Muscle of back (tissue), 11 donors: ENCODE measurements around the gene LCNL1. TPM values are rescaled to one million over a fixed set of nuclear protein-coding genes. Genes with fewer than 3 reads are reported as not detected.
A peak's percentile ranks its signal among the peaks of the same experiment; 100 is the strongest.

ENCODE experiments used
- DNase-seq, 3 donors: peaks; one replicate each; pipeline versions ENCODE4 v3.0.0 to v3.0.0-alpha.2; 2013
- polyA plus RNA-seq, 10 donors: library from polyadenylated mRNA; unstranded; fragments of 120-200 nt; gene quantifications; one replicate each; pipeline ENCODE4 v1.2.1, GENCODE V29; 2013; ENCODE audit not compliant: insufficient read length in 10 of 10

Gene LCNL1
- polyA plus RNA-seq, 10 donors: 0.14 to 1.1 (median 0.66) TPM

DNA sequence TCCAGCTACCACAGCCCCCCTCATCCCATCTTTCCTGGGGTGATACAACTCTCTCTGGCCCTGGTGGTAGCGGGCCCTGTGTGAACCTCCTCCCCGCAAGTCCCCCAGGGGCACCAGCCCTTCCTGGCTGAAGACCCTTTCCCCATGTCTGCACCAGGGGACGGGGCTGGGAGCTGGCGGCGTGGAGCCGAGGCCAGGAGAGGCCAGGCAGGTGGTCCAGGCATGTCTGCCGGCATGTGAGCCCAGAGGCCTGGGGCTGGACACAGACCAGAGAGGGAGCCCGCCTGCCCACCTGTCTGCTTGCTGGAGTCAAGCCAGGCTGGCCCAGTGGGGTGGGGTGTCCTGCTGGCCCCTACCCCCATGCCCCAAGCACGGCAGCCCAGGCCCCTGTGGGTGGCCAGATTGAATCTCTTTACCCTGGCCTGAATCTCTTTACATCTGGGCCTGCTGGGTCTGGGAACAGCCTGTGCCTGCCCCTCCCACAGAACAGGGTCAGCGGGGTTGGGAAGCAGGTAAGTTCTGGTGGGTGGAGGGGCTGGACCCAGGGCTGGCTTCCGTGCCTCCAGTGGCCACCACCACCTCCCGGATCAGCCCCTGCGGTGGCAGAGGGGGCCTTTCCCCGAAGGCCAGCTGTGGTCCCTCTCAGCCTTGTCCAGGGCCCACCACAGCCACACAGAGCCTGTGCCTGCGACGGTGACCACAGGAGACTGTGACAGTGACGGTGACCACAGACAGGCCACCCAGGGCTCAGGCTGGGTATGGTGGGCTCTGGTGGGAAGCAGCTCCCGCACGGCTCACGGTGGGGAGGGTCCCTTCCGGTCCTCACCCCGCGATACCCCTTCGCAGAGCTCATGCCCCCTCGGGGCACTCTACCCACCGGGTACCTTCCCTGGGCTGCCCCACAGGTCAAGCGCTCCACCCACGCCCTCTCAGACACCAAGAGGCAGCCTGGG is 23.6 kb upstream of the LCNL1 start:
- no peak for DNase-seq

DNA sequence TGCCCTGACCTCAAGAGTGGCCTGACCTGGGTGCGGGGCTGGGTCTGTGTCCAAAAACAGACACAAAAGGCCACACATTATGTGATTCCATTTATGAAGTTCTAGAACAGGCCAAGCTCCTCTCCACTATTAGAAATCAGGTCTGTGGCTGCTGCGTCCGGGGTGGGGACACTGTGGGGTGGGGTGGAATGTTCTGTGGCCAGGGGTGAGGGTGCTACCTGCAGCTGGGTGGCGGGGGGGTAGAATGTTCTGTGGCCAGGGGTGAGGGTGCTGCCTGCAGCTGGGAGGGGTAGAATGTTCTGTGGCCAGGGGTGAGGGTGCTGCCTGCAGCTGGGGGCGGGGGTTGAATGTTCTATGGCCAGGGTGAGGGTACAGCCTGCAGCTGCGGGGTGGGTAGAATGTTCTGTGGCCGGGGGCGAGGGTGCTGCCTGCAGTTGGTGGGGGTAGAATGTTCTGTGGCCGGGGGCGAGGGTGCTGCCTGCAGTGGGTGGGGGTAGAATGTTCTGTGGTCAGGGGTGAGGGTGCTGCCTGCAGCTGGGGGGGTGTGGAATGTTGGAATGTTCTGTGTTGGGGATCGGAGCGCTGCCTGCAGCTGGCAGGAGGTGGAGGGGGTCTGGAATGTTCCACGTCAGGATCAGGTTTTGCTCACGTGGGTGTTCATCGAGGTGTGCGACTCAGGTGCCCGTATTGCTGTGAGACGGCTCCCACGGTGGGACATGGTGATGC is 22.4 kb upstream of the LCNL1 start:
- DNase-seq: no peak

GRCh38 chr9:136960938-136961275 is 21.9 kb upstream of the LCNL1 start:
- DNase-seq: no peak

DNA sequence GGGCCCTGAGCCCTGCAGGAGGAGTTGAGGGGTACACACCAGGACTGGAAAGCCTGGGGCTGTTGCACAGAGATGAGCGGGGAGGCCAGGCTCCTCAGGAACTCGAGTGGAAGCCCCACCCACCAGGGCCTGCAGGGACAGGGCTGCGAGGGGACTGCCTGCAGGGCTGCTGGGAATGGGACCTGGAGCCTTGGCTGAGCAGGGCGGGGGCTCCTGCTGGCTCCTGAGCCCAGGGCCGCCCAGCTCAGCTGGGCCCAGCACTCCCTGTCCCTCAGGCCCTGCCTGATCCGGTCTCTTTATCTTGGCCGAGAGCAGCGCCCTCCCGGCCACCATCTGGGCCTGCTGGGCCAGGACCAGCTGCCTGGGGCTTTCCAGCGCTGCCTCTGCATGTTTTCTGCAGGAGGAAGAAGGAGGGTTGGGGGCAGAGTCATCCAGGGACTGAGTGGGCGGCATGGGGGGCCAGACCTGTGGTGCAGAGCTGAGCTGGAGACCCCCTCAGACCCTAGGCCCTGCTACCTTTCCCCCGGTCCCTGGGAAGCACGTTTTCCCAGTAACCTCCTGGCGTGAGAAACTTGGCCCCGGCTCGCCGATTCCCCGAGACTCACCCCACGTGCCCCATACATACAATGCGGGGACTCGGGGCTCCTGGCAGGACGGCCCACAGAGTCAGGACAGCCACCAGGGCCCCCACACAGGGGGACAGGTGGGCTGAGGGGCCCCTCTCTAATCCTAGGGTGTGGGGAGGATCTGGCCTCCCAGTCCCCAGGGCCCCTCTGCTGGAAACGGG is 21.3 kb upstream of the LCNL1 start:
- peak in 1 of 3 donors; percentile 78 for DNase-seq

- no peak for DNase-seq
Measured at GRCh38 chr9:136962163-136962562, 20.6 kb upstream of the LCNL1 start.

- no peak for DNase-seq
Measured at GRCh38 chr9:136962701-136963248, 20.0 kb upstream of the LCNL1 start.

DNA sequence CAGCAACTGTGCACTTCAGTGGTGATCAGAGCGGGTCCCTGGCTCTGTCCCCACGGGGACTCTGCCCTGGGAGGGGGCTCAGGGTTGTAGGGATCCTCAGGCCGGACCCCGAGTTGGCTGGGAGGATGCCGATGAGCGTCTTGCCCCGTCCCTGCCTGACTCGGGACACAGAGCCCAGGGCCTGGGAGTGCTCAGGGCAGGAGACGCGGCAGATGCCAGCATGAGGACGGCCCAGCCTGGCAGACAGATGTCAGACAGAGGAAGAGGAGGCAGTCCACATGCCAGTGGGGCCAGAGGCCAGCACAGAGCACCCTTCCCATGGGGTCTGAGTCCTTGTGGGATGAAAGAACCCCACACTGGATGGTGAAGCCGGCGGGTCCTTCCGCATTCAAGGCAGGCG is 19.5 kb upstream of the LCNL1 start:
- DNase-seq: no peak

GRCh38 chr9:136963751-136964150 is 19.0 kb upstream of the LCNL1 start:
- DNase-seq: no peak

DNA sequence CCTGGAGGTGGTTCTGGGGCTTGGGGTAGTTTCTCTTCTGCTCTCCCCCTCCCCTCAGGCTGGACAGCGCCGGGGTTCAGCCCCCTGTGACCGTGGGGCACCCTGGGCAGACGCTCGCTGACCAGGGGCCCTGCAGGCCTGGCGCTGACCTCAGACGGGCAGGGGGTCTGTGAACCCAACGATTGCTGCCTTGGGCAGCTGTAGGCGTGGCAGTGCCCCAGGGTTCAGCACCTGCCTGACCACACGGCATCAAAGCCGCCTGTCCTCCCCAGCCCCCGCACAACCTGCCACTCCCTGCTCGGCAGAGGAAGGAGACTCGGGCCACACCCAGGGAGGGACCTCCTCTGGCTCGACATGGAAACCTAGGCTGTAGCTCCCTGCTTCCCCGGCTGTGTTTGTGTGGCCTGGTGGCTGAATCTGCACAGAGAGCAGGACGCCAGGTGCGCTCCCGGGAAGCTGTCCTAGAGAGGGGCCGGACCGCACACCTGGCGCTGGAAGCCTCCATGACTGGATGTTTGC is 18.6 kb upstream of the LCNL1 start:
- DNase-seq: no peak

DNA sequence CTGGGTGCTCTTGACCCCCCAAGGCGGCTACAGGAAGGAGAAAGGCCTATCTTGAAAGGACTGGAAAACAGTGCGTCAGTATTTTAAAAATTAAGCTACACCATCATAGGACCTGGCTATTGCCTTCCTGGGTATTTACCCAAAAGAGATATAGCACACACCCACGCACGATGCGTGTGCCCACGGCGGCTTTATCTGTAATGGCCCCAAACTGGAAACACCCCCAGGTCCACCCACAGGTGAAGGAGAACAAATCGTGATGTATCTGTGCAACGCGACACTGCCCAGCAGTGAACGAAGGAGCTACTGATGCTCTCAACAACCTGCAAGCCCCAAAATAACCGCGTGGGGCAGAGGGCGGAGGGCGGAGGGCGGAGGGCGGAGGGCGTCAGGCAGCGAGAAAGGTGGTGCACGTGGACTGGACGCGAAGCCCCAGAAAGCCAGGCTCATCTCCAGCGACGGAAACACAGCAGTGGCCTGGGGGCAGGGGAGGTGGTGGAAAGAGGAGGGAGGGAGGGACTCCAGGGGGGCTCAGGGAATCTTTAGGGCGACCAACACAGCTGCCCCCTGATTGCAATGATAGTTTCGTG is 17.9 kb upstream of the LCNL1 start:
- no peak for DNase-seq

DNA sequence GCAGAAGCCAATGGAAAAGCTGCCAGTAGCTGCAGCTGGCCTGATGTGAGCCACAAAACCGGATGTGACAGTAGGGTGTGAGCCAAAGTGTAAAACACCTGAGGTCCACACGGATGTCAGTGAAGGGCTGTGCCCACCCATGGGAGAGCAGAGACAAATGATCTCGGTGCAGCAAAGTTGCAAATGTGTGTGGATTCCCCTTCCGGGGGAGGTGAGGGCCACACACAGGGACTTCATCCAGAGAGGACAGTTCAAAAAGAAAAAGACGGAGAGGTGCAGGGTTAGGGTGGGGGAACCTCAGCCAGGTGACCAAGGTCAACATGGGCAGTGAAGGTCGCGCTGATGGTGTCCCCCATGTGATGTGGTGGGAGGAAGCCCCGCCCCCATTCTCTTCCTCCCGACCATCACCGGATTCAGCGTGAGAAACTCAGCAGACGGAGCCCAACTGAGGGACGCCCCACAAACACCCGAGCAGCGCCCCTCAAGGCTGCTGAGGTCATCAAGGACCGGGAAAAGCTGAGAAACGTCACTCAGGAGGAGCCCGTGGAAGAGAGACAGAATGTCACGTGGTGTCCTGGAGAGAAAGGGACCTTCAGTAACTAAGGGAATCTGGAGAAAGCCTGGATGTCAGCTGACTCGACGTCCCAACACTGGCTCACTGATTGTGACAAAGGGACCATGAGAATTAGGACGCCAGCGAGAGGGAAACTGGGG is 16.9 kb upstream of the LCNL1 start:
- DNase-seq: peak in 1 of 3 donors; percentile 52

DNA sequence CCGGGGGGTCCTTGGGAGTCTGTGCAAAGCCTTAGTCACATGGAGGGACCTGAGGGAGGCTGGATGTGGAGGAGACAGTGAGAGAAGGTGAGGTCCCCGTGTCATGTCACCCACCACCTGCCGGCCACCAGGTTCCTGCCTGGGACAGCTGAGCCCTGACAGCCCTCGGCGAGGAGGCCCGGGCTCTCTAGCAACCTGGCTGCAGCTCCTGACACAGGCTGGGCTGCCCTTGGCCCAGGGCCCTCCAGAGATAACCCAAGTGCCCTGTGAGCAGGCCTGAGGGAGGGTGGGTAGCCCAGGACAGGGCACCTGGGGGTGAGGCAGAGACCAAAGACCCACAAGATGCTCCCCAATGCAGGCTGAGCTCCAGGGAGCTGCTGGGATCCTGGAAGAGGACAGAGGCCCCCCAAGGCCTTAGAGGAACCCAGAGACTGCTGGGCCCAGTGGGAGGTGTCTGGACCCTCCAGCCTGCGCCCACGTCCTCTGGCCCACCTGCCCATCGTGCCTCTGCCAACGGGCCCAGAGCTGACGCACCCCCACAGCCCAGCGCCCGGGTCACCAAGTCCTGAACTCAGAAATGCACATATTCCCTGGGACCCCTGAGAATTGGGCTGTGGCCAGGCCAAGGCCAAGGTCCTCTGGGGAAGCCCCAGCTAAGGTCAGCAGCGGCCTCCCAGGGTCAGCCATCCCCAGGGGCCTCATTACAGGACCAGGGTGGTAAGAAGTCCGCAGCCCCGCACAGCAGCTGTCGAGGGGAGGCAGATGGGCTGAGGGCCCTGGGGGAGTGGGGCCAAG is 14.3 kb upstream of the LCNL1 start:
- no peak for DNase-seq

DNA sequence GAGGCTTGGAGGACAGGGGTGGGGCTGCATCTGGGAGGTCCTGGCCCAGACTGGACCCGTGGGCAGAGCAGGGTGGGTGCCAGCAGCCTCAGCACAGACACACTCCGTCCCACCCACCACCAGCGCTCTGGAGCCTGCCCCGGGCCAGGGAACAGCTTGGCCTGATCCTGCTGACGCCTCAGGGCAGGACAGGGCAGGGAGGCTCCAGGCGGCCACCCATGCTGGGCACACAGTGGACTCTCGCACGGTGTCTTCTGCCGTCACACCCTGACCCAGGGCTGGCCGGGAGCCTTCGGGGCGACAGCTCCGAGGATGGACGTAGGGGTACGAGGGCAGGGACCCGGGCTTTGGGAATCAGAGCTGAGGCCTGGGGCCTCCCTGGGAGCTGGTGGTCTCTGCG is 13.6 kb upstream of the LCNL1 start:
- no peak for DNase-seq

GRCh38 chr9:136969774-136970173 is 13.0 kb upstream of the LCNL1 start:
- no peak for DNase-seq

GRCh38 chr9:136970361-136970760 is 12.4 kb upstream of the LCNL1 start:
- DNase-seq: no peak

DNA sequence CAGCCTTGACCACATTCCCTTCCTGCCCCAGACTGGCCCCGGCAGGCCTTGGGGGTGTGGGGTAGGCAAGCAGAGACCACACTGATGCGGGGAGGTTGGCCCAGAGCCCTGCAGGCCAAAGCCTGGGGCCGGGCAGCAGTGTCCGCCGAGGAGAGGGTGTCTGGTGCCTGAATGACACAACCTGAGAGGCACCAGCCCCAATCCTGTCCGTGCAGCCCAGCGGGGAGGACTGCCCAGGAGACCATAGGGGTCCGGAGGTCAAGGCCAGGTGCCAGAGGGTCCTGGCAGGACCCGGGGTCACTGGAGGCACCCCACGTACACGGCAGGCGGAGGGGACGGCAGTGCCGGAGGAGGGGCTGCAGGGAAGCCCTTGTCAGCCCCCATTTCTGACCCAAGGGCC is 11.0 kb upstream of the LCNL1 start:
- no peak for DNase-seq

GRCh38 chr9:136972335-136972734 is 10.5 kb upstream of the LCNL1 start:
- no peak for DNase-seq

DNA sequence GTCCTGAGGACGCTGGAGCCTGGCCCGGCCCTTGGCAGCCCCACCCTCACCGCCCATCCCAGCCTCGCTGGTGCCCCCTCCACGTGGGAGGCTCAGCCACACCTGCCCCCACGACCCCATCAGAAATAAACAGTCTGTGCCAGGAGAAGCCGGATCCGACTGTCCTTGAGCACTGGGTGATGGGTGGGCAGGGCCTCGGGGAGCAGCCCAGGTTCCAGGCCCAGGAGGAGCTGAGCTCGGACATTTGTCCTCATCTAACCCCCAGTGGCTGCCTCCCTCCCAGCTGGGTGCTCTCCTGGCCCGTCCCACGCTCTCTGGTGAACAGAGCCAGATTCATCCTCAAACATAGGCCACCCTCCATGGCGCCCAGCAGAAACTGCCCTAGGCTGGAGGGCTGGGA is 10.1 kb upstream of the LCNL1 start:
- DNase-seq: no peak
